AG08395 (cell line): Measurements from ENCODE around the gene PDE4C.
A peak's percentile ranks its signal among the peaks of the same experiment; 100 is the strongest.
"Not testable (repeated sequence)": the region's sequence is repeated elsewhere in the genome, so short reads cannot be mapped to it uniquely, and the experiment has no call there.

Experiments used
- DNase-seq: peaks from one replicate; pipeline ENCODE4 v3.0.0; 2012; ENCODE audit warnings: mixed read lengths, low spot score

The PDE4C gene

DNA sequence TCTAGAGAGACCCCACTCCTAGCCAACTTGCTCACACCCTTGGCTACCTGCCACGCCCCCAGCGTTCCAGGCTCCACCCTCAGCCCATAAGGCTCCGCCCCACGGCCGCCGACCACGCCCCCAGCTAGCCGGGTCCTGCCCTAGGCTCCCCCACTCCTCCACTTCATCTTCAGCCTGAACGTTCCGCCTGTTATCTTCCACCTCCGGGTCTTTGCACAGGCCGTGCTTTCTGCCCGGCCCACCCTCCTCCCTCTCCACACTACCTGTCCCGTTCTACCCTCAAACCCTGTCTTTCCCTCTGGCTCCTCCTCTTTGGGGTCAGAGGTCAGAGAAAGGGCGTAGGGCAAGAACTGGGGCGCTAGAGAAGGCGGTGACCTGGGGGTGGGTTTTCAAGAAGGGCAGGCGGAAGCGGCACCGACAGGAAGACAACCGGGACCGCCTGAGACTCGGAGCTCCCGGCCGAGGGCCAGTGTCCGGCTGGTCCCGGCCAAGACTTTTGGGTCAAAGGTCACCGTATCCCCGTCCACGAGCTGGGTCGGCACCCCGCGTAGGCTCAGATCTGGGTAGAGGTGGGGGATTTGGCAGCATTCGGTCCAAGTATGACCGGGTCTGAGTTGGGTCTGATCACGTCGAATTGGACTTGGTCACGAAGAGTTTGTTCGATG is 2.2 kb downstream of the PDE4C start:
- DNase-seq = no peak

GRCh38 chr19:18221815-18222725 is 4.2 kb downstream of the PDE4C start:
- DNase-seq = no peak

- no peak for DNase-seq
These were observed 5.5 kb downstream of the PDE4C start for GRCh38 chr19:18220632-18221275.

GRCh38 chr19:18219911-18220631 is 6.2 kb downstream of the PDE4C start:
- DNase-seq = no peak

DNA sequence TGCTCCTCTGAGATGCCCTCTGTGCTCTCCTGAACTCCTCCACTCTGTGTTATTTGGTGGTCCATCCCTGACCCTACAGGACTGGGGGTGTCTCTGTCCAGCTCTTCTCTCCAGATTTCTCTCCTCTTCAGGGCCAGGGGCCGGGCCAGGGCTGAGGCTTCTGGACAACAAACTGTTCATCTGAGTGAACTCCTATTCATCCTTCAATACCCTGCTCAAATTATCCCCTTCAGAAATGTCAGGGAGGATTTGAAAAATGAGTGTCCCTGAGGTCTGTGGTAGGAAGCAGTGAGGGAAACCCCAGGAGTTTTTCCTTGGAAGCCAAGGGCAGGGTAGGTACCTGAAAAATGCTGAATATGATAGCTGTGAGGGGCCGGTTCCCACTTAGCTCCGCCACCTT is 7.6 kb downstream of the PDE4C start:
- DNase-seq = no peak

- no peak for DNase-seq
These were observed 8.1 kb downstream of the PDE4C start for GRCh38 chr19:18218159-18218558.

DNA sequence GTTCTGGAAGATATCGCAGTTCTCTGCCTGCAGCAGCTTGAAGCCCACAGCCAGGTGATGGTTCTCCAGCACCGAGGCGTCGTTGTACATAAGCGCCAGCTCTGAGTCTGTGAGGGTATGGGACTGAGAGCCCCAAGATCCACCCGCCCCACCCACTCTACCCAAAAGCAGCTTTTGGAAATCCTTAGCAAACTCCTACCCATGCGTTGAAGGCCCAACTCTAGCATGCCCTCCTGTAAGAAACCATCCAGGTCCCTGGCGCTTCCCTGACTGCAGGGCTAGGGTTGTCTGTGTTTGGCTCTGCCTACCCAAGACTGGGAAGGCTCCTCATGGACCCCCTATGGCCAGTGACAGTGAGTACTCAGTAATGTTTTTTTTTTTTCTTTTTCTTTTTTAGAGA is 9.4 kb downstream of the PDE4C start:
- no peak for DNase-seq

- peak; percentile 75 for DNase-seq
These were observed 11.3 kb downstream of the PDE4C start for GRCh38 chr19:18214779-18215433.

DNA sequence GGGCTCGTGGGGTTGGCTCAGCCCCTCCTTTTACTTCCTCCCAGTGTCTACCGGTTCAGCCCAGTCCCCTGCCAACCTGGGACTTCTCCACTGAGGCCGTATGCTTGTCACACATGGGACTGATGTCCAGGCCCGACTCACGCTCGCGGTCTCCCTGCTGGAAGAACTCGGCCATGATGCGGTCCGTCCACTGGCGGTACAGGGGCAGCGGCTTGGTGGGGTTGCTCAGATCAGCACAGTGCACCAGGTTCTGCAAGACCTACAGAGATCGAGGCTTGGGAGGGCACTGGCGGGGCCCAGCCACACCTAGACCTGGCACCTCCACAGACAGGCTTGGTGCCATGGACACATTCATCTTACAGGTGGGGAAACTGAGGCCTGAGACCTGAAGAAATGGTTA is 14.6 kb downstream of the PDE4C start:
- DNase-seq = no peak

DNA sequence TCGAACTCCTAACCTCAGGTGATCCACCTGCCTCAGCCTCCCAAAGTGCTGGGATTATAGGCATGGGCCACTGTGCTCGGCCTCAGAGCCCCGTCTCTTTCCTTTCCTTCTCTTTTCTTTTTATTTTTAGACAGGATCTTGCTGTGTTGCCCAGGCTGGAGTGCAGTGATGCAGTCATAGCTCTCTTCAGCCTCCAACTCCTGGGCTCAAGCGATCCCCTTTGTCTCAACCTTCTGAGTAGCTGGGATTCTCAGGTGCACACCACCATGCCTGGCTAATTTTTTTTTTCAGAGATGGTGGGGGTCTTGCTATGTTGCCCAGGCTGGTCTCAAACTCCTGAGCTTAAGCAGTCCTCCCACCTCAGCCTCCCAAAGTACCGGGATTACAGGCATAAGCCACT is 16.3 kb downstream of the PDE4C start:
- DNase-seq = not testable (repeated sequence)

DNA sequence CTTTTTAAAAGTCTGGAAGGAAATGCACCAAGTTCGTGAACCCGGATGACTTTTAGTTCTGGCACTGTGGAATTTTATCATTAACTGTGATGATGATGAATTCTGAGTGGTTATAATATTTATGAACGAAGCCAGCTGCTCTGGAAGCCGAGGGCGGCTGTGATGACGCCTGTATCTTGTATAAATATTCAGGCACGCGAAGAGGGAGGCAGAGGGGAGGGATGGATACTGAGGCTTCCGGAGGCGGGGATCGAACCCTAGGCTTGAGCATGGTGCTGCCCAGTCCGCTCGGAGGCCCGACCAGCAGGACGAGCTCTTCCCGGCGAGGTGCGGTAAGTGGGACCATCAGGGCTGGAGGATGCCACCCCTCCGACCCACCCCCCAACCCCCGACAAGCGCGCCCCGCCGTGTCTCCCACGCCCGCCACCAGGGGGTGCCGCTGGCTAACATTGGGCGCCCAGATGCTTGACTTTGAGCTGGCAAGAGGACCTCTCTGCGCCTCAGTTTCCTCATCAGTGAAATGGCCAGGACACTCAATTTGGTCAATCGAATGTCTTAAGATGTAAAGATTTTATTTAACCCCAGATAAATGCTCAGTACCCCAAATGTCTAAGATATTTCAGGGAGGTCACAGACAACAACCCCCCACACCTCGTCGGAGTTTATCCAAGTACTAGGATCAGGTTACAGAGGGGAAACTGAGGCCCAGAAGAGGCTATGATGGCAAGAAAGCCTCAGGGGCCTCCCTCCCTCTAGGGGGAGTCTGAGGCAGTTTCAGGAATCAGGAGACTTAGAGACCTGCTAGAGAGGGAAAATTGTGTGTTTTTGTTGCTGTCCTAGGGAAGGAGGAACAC is 17.9 kb downstream of the PDE4C start:
- DNase-seq = peak; percentile 70

- DNase-seq = no peak
These were observed 20.2 kb downstream of the PDE4C start for GRCh38 chr19:18206018-18206417.

- peak; percentile 69 for DNase-seq
These were observed 20.9 kb downstream of the PDE4C start for GRCh38 chr19:18205200-18205892.

DNA sequence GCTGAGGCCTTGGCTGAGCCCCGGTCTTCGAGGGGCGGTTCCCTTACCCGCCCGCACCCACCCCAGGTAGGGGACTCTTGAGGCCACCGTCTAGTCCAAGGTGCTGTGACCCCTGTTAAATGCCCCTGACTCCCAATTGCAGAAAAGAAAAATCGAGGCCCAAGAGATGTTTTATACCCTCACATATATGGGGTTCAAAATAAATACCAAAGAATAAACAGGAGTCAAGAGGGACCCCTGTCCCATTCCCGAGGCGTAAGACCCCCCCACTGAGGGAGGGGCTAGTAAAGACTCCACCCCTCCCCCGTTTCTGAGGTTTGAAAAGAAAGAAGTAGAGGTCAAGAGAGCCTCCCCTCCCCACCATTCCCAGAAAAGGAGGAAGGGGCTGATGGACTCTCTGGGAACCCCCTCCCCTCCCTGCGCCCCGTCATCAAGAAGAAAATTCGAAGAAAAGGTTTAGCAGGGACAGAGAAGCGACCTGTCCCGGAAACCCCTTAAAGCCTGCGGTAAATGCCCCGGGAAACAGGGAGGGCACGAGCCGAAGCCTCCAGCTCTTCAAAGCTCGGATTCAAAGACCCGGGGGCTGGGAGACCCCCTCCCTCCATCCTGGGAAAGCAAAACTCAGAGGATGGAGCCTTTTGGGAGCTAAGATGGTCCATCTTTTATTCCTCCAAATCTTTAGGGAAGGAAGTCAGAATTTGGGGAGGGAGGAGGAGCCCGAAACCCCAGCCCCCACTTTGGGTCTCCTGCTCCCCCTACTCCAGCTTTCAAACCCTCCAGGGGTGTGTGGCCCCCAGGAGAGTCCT is 21.6 kb downstream of the PDE4C start:
- no peak for DNase-seq

DNA sequence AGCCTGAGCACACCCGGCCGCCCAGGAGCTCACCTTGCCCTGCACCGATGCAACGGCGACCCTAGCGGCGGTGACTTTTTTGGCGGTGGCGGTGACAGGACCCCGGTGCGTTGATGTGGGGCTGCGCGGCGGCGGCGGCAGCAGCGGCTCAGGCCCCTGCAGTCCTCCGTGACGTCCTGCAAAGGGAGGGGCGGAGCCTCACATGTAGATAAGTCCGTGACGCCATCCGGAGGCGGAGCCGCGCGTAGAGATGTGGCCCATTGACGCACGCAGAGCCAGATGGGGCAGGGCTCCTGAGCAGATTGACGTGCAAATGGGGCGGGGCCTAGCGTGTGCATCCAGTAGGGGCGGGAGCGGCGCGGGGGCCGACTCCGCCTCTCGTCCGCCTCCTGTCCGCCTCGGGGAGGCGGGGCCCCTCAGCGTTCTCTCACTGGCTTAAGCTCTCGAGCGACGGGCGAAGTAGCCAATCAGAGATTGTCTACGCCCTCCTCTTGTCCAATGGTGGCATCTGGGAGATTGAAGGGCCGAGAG is 22.3 kb downstream of the PDE4C start, which contains the start of gene RAB3A:
RAB3A (minus strand) TSS at position 180 of the 531 bp plus-strand sequence. CDS start 1,302 bp downstream, outside the sequence.
- DNase-seq = peak; percentile 99

DNA sequence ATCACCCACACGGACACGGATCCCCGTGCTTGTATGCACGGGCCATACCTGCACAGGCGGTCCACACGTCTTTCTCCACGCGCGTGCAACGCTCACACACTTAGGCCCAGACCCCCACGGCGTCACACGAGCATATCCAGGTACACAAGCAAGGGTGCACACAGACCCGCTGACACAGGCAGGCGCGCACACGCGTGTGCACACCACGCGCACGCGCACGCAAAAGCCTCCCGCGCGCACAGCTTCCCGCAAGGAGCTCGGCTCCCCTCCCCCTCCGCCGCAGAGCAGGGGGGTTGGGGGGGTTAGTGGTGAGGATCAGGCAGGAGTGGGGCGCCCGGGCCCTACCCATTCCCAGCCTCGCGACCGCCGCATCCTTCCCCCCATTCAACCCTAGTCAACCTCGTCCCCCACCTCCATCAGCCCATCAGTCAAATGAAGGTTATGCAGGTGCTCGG is 22.8 kb downstream of the PDE4C start:
- DNase-seq = no peak

GRCh38 chr19:18202778-18203407 is 23.3 kb downstream of the PDE4C start:
- no peak for DNase-seq

GRCh38 chr19:18202397-18202777 is 23.9 kb downstream of the PDE4C start:
- DNase-seq = no peak
